AG04450 (cell line): ENCODE data around the gene RPTOR. TPM values are rescaled to one million over a fixed set of nuclear protein-coding genes. Genes with fewer than 3 reads are reported as not detected.
A peak's percentile ranks its signal among the peaks of the same experiment; 100 is the strongest.

ENCODE experiments used
- CTCF ChIA-PET: fragments of 300-600, 350-600 bp; formaldehyde crosslinking; extraction: SDS; loops from one replicate; lab custom pipeline; 2022; ENCODE audit warnings: antibody characterized with exemption, inconsistent platforms; lab: Charles Lee
- POLR2A ChIA-PET: fragments of 350-600 bp; formaldehyde crosslinking; extraction: SDS; loops from one replicate; lab custom pipeline; 2021; ENCODE audit warnings: antibody characterized with exemption, inconsistent platforms; lab: Yijun Ruan, JAX
- DNase-seq: peaks from one replicate; pipeline ENCODE4 v3.0.0-alpha.2; 2011; ENCODE audit warnings: low read depth, low spot score
- H3K27ac ChIP-seq: one replicate; pipeline ENCODE4 v1.5.1; 2012; ENCODE audit warnings: low read depth, low read length, control low read depth
- H3K27me3 ChIP-seq: one replicate; pipeline ENCODE4 v1.6.0; 2012; ENCODE audit warnings: low read length; ENCODE audit not compliant: control insufficient read depth, insufficient read depth
- H3K4me3 ChIP-seq: 2 replicates; pipeline ENCODE4 v1.5.1; 2011; ENCODE audit warnings: mild to moderate bottlenecking, low read depth, low read length, control low read depth
- H3K9me3 ChIP-seq: 2 replicates; pipeline ENCODE4 v1.5.1; 2012; ENCODE audit warnings: low read length; ENCODE audit not compliant: control insufficient read depth, insufficient read depth
- polyA plus RNA-seq: library from polyadenylated mRNA; depleted of rRNA; stranded (reverse); fragments of >200 nt; gene quantifications from 2 replicates; pipeline ENCODE4 v1.2.3, GENCODE V29; 2011
- TF ChIP-seq, protein P1 (sequence below): IDR thresholded peaks from 2 replicates; pipeline ENCODE4 v1.5.1; 2011; ENCODE audit warnings: low read depth, low read length, control low read depth, inconsistent platforms

RPTOR gene
- polyA plus RNA-seq, 1 experiment = 6.2 TPM

DNA sequence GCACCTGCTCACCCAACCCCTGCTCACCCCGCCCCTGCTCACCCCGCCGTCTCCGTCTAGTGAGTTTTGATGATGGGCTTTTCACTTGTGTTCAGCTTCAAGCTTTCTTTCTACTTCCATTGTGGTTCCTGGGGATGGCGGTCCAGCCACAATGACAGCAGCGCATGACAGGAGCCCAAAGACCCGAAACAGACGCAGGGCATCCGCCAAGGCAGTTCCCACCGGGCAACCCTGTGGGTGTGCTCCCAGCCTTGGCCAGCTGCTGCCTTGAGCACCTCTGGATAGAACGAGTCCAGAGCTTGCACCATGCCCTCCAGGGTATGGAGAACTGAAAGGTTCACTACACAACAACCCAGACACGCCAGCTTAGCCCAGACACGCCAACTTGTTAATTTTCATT is 354.1 kb downstream of the RPTOR start:
- H3K27ac ChIP-seq = no peak overlapping the region
- H3K9me3 ChIP-seq = no peaks in the 10 kb centered on the region; the same call in 1 of the 2 replicates
- DNase-seq = no peak
- CTCF ChIA-PET = interaction anchor here (0.9 to 2.1 kb wide), 4 partner anchors 10 to 471 kb away, joined by 3 to 8 read pairs (median 5); no protein-coding TSS in a partner anchor
- TF ChIP-seq, protein P1, sequence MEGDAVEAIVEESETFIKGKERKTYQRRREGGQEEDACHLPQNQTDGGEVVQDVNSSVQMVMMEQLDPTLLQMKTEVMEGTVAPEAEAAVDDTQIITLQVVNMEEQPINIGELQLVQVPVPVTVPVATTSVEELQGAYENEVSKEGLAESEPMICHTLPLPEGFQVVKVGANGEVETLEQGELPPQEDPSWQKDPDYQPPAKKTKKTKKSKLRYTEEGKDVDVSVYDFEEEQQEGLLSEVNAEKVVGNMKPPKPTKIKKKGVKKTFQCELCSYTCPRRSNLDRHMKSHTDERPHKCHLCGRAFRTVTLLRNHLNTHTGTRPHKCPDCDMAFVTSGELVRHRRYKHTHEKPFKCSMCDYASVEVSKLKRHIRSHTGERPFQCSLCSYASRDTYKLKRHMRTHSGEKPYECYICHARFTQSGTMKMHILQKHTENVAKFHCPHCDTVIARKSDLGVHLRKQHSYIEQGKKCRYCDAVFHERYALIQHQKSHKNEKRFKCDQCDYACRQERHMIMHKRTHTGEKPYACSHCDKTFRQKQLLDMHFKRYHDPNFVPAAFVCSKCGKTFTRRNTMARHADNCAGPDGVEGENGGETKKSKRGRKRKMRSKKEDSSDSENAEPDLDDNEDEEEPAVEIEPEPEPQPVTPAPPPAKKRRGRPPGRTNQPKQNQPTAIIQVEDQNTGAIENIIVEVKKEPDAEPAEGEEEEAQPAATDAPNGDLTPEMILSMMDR = no peak
- no peak overlapping the region for H3K4me3 ChIP-seq
- no peaks in the 10 kb centered on the region for H3K27me3 ChIP-seq
- POLR2A ChIA-PET = no interaction called here

DNA sequence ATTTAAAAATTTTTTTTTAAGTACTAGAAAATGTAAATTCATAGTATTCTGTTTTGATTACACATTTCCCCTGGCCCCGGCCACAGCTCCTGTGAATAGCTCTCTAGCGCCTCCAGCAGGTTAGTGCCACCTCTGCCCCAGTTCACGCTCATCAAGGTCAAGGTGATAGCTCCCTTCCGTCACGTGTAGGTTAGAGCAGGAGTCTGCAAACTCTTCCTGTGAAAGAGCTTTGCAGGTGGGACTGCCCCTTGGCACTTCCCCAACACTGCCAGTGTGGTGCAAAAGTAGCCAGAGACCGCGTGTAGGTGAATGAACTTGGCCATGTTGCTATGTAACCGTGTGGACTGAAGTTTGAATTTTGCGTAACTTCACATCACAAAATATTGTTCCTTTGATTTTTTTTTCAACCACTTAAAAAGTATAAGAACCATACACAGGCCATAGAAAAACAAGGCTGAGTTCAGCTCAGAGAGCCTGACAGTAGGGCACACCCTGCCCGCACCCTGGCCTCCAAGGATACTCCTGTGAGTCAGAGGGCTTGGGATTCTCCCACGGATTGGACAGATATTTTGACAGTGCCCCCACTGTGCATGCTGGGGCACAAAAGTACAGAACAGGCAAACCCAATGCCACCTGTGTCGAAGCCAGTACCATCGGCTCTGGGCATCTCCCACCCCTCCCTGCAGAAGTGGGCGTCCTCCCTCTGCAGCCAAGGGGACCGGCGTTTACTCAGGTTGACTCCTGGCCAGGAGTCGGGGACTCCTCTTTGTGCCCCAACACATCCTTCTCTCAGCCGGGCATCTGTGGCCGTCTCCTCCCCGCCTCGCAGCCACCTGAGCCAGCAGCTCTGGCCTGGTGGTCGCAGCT is 355.0 kb downstream of the RPTOR start:
- Histone ChIP-seq H3K4me3 (no peak overlapping the region), H3K9me3 (no peaks in the 10 kb centered on the region), H3K27me3 (no peaks in the 10 kb centered on the region), H3K27ac (no peak overlapping the region)
- TF ChIP-seq, protein P1 = peak; percentile 59
- DNase-seq = no peak
- ChIA-PET POLR2A (no interaction called here), CTCF (interaction anchor here (1.2 to 2.1 kb wide), 3 partner anchors 9 to 435 kb away, joined by 4 to 8 read pairs (median 7); no protein-coding TSS in a partner anchor)

DNA sequence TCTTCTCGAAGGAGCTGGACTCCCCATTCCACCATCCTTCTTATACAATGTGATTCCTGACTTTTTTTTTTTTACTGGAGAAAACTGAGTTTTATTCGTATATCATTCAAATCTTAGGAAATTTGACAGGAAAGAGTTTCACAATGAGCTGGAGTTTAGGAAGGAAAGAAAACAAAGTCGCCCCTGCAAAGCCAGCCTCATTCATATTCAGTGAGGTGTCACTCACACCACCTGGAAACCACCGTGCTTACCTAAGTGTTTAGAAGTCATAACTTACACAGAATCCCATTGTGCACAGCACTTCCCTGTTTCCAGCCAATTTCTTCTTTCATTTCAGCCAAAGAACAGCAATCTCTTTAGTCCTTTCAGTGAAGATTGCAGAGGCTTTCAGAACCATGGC is 356.7 kb downstream of the RPTOR start:
- CTCF ChIA-PET = no interaction called here
- TF ChIP-seq, protein P1 = no peak
- H3K27me3 ChIP-seq = no peaks in the 10 kb centered on the region
- DNase-seq = no peak
- POLR2A ChIA-PET = no interaction called here
- H3K4me3 ChIP-seq = no peak overlapping the region
- no peak overlapping the region for H3K27ac ChIP-seq
- no peaks in the 10 kb centered on the region; the same call in 1 of the 2 replicates for H3K9me3 ChIP-seq

DNA sequence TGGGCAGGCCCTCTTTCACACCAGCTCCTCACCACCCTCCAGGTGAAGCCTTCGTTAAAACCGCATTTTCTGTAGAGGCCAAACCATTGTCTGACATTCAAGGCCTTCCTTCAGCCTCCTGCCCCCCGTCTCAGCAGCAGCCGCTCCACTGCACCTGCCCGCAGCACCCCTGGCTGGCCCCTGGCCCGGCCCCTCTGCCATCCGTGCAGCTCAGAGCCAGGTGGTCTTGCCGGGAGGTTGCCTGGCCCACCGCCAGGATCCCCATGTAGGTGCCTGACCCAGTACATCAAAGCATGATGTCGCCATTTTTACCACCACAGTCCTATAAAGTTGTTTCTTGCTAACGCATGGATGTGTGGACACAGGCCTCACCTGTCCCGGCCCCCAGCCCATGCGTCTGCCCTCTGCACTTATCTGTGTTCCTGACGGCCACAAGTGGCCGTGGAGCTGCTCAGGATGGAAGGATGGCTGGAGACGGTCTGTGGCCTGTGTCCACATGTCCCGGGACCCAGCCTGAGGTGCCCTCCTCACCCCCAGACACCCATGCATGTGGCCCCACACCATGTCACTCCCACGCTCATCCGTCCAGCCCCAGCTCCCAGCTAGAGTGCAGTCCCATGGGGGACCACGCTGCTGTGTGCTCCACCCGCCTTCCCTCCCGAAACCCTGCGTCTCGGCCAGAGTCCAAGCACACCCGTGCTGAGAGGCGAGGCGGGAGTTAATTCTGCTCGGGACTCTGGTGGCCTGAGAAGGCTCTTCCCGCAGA is 357.7 kb downstream of the RPTOR start:
- H3K4me3 ChIP-seq = no peak overlapping the region
- no peaks in the 10 kb centered on the region for H3K27me3 ChIP-seq
- no peak for DNase-seq
- H3K27ac ChIP-seq = no peak overlapping the region
- CTCF ChIA-PET = no interaction called here
- POLR2A ChIA-PET = no interaction called here
- TF ChIP-seq, protein P1 = no peak
- H3K9me3 ChIP-seq = no peaks in the 10 kb centered on the region; the same call in 1 of the 2 replicates
